GM21619 (cell line): ENCODE data around the gene SCRN2.

ENCODE experiments used
- ATAC-seq: cut with Tn5 transposase; IDR thresholded peaks from one replicate; pipeline ENCODE4 v1.9.1; 2021; ENCODE audit not compliant: unreplicated experiment

Gene SCRN2

GRCh38 chr17:47872019-47872650 is 31.1 kb upstream of the SCRN2 start:
- no peak for ATAC-seq

- no peak for ATAC-seq
Observed at GRCh38 chr17:47871048-47871447, 30.0 kb upstream of the SCRN2 start.

- ATAC-seq = no peak
Observed at GRCh38 chr17:47870056-47870455, 29.0 kb upstream of the SCRN2 start.

GRCh38 chr17:47869114-47869513 is 28.0 kb upstream of the SCRN2 start:
- no peak for ATAC-seq

GRCh38 chr17:47867813-47868533 is 26.9 kb upstream of the SCRN2 start:
- no peak for ATAC-seq

GRCh38 chr17:47866941-47867340 is 25.9 kb upstream of the SCRN2 start:
- no peak for ATAC-seq

- ATAC-seq = no peak
Observed at GRCh38 chr17:47864791-47865216, 23.7 kb upstream of the SCRN2 start.

GRCh38 chr17:47862621-47863440 is 21.8 kb upstream of the SCRN2 start:
- ATAC-seq = no peak

- ATAC-seq = no peak
Observed at GRCh38 chr17:47860386-47860785, 19.3 kb upstream of the SCRN2 start.

GRCh38 chr17:47857551-47858455 is 16.7 kb upstream of the SCRN2 start:
- ATAC-seq = no peak

GRCh38 chr17:47856830-47857229 is 15.8 kb upstream of the SCRN2 start:
- no peak for ATAC-seq

- ATAC-seq = no peak
Observed at GRCh38 chr17:47855737-47856136, 14.7 kb upstream of the SCRN2 start.

- no peak for ATAC-seq
Observed at GRCh38 chr17:47853616-47854015, 12.5 kb upstream of the SCRN2 start.

- ATAC-seq = no peak
Observed at GRCh38 chr17:47852113-47852949, 11.3 kb upstream of the SCRN2 start.

- ATAC-seq = no peak
Observed at GRCh38 chr17:47851764-47852112, 10.7 kb upstream of the SCRN2 start.

GRCh38 chr17:47850692-47851573 is 9.9 kb upstream of the SCRN2 start, which contains the start of gene SP6:
TSS of gene SP6 (minus strand) at chr17:47851163. CDS start at chr17:47848429, 2,734 bp downstream.
- ATAC-seq = no peak

GRCh38 chr17:47850373-47850691 is 9.3 kb upstream of the SCRN2 start:
- ATAC-seq = no peak

GRCh38 chr17:47848198-47848513 is 7.1 kb upstream of the SCRN2 start:
- no peak for ATAC-seq
